Muscle layer of duodenum (tissue), 2 donors: Measurements from ENCODE around the gene ACLY.
A peak's percentile ranks its signal among the peaks of the same experiment; 100 is the strongest.
"Not testable (repeated sequence)": the region's sequence is repeated elsewhere in the genome, so short reads cannot be mapped to it uniquely, and the experiment has no call there.

ENCODE experiments used
- H3K27ac ChIP-seq: one replicate; pipeline ENCODE4 v1.7.0; 2013; ENCODE audit warnings: mild to moderate bottlenecking, low read length
- H3K27me3 ChIP-seq: one replicate; pipeline ENCODE4 v1.7.0; 2013; ENCODE audit warnings: low read depth, mild to moderate bottlenecking, control low read depth, low read length
- H3K36me3 ChIP-seq, 2 donors: one replicate each; pipeline ENCODE4 v1.7.0; 2013; ENCODE audit warnings: low read length in 2 of 2, control low read depth in 1 of 2, mild to moderate bottlenecking in 1 of 2; ENCODE audit not compliant: insufficient read depth in 2 of 2, control insufficient read depth in 1 of 2
- H3K4me1 ChIP-seq, 2 donors: one replicate each; pipeline ENCODE4 v1.7.0; 2013; ENCODE audit warnings: low read length in 2 of 2, mild to moderate bottlenecking in 2 of 2, control low read depth in 1 of 2, moderate library complexity in 1 of 2; ENCODE audit not compliant: insufficient read depth in 2 of 2, control insufficient read depth in 1 of 2
- H3K4me3 ChIP-seq, 2 donors: one replicate each; pipeline ENCODE4 v1.7.0; 2013; ENCODE audit warnings: low read length in 2 of 2, low read depth in 1 of 2, mild to moderate bottlenecking in 1 of 2
- H3K9me3 ChIP-seq, 2 donors: one replicate each; pipeline ENCODE4 v1.7.0; 2013; ENCODE audit warnings: low read length in 2 of 2, control low read depth in 1 of 2, mild to moderate bottlenecking in 1 of 2; ENCODE audit not compliant: control insufficient read depth in 1 of 2
- donor health status: healthy.

The ACLY gene

DNA sequence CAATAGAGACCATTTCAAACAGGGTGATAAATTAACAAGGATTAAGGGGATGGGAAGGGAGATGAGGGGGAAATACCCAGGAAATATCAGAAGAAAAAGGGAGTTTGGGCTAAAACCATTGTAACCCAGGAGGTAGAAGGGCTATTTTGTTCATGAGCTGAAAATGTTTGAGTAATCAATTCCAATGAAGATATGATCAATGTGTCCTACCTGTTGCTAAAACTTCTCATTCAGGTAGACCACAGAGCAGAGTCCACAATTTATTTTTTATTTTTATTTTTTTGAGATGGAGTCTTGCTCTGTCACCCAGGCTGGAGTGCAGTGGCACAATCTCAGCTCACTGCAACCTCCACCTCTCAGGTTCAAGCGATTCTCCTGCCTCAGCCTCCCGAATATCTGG, 79.3 kb downstream of the ACLY start:
- H3K27me3 ChIP-seq, H3K9me3 ChIP-seq, H3K27ac ChIP-seq, H3K4me3 ChIP-seq, H3K36me3 ChIP-seq: not testable (repeated sequence)
- H3K4me1 ChIP-seq = peaks cover 0 to 14% of the 10 kb centered on the region in 2 donors

DNA sequence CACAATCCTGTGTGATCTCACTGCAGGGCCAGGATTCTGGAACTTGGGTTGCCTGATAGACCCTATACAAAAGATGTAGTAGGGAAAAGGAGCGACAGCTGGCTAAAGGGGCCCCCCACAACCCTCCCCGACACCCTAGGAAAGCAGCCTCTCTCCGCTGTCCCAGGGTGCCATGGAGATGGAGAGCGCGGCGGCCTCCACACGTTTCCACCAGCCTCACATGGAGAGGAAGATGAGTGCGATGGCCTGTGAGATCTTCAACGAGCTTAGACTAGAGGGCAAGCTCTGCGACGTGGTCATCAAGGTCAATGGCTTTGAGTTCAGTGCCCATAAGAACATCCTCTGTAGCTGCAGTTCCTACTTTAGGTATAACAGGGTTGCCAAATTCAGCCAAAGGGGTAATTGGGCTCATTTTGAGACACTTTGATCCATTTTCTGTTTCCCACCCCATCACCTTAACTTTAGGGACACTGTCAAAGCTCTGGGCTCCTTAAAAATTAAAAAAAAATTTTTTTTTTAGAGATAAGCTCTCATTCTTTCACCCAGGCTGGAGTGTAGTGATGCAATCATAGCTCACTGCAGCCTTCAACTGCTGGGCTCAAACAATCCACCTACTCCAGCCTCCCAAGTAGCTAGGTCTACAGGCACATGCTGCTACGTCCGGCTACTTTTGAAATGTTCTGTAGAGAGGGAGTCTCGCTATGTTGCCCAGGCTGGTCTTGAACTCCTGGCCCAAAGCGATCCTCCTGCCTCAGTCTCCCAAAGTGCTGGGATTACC, 80.8 kb downstream of the ACLY start, which contains the start of gene KLHL10:
TSS of gene KLHL10 (plus strand) at position 65 of the 778 bp plus-strand sequence. CDS start at position 173, 108 bp downstream.
- Histone ChIP-seq H3K27me3 (no peaks in the 10 kb centered on the region), H3K9me3 (no peaks in the 10 kb centered on the region), H3K4me3 (peak within 1 kb of the TSS in 1 of 2 donors; percentile 94), H3K27ac (no peak within 1 kb of the TSS), H3K36me3 (peaks cover 0 to 4% of the 10 kb centered on the region in 2 donors), H3K4me1 (peaks cover 0 to 14% of the 10 kb centered on the region in 2 donors)

DNA sequence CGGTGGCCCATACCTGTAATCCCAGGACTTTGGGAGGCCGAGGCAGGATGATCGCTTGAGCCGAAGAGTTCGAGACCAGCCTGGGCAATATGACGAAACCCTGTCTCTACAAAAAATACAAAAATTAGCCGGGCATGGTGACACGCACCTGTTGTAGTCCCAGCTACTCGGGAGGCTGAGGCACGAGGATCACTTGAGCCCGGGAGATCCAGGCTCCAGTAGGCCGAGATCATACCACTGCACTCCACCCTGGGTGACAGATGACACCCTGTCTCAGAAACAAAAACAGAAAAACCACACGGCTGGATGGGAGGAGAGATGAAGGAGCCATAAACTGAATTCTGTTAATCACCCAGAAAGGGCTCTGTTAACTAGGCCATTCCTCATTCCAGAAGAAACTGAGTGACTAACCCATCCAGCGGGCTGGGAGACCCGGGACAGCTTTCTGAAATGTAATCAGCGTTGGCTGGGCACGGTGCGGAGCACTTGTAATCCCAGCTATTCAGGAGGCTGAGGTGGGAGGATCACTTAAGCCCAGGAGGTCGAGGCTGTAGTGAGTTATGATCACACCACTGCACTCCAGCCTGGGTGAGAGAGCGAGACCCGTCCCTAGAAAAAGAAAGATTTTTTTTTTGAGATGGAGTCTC, 82.1 kb downstream of the ACLY start:
- H3K4me3 ChIP-seq = peak overlapping the region; percentile 33 to 94
- no peak overlapping the region for H3K27ac ChIP-seq

DNA sequence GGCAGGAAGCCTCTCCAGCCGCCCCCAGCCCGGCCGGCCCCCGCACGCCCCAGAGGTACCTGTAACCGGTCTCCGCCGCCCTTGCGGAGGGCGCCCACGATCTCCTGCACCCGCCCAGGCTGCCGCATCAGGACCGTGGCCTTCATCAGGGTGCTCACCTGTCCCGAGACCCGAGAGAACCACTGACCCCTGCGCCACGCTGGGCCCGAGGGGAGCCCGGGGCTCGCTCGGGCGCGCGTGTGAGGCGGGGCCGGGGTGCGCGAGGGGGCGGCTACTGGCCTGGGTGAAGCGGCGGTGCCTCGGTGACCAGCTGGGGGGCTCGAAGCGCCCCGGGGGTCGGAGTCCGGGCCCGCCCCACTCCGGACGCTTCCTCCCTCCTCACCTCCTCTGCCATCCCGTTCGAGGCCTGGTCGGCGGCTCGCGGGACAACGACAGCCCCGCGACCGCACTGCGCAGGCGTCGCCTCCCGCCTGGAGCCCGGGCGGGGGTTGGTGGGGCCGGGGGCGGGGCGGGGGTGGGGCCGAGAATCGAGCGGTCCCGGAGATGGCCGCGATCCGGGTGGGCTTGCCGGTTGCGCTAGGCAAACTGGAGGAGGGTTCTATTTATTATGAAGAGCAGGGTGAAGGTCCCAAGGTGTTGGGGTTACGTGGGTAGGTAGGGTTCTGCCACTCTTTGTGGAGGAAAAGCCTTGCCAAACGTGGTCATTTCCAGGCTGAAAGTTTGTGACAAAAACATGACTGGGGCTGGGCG, 82.8 kb downstream of the ACLY start, which contains the start of gene NT5C3B:
TSS of gene NT5C3B (minus strand) at position 433 of the 750 bp plus-strand sequence. CDS start at position 394, 39 bp downstream.
- peak within 1 kb of the TSS; percentile 36 for H3K27ac ChIP-seq
- peaks cover 0 to 14% of the 10 kb centered on the region in 2 donors for H3K4me1 ChIP-seq
- H3K36me3 ChIP-seq = peaks cover 4 to 15% of the 10 kb centered on the region in 2 donors
- H3K9me3 ChIP-seq = no peaks in the 10 kb centered on the region
- H3K4me3 ChIP-seq = peak within 1 kb of the TSS; percentile 61 to 94
- no peaks in the 10 kb centered on the region for H3K27me3 ChIP-seq

More for the DNA sequence above, 82.1 kb downstream of the ACLY start:
- Histone ChIP-seq H3K4me1 (peaks cover 0 to 14% of the 10 kb centered on the region in 2 donors), H3K9me3 (no peaks in the 10 kb centered on the region), H3K36me3 (peaks cover 4 to 8% of the 10 kb centered on the region in 2 donors), H3K27me3 (no peaks in the 10 kb centered on the region)

DNA sequence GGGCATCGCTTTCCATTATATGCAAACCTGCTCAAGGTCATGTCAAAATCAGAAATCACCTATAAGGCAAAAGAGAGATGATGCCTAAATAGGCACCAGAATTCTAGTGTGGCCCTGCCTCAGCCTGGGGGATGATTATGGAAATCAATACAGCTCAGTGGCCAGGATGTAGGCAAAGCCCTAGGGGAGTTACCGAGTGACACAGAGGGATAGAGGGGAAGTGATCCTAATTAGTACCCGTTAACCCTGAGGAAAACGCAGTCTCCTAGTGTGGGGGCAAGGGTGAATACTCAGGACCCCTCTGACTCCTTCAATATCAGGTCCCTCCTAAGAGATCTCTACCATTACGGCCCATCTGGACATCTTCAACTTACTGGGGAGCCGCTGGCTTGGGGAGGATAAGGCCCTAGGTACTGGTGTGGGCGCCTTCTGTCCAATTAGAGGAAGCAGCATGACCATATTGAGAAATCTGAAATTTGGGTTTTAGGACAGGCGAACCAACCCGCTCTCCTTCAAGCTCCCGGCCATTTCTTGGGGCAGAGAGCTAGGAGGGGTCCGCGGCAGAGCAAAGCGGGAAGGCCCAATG, 83.4 kb downstream of the ACLY start:
- no peaks in the 10 kb centered on the region for H3K9me3 ChIP-seq
- peaks cover 4 to 21% of the 10 kb centered on the region in 2 donors for H3K36me3 ChIP-seq
- H3K27ac ChIP-seq = peak overlapping the region; percentile 36
- H3K4me3 ChIP-seq = peak overlapping the region; percentile 61 to 94
- H3K27me3 ChIP-seq = no peaks in the 10 kb centered on the region
- H3K4me1 ChIP-seq = peaks cover 0 to 14% of the 10 kb centered on the region in 2 donors

DNA sequence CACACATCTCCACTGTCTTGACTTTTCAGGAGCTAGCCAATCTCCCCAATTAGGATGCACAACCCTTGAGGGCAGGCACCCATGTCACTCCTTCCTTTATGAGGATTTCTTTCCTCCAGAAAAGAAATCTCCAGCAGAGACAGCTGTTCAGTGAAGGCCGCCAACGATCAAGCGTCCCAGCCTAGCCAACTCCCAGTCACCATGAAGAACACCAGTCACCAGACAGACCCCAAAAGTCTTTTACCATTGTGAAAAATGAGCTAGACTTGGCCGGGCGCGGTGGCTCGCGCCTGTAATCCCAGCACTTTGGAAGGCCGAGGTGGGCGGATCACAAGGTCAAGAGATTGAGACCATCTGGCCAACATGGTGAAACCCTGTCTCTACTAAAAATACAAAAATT, 88.8 kb downstream of the ACLY start:
- peaks cover 8 to 62% of the 10 kb centered on the region in 2 donors for H3K36me3 ChIP-seq
- not testable (repeated sequence) for H3K4me3 ChIP-seq, H3K27me3 ChIP-seq, H3K4me1 ChIP-seq, H3K27ac ChIP-seq, H3K9me3 ChIP-seq

DNA sequence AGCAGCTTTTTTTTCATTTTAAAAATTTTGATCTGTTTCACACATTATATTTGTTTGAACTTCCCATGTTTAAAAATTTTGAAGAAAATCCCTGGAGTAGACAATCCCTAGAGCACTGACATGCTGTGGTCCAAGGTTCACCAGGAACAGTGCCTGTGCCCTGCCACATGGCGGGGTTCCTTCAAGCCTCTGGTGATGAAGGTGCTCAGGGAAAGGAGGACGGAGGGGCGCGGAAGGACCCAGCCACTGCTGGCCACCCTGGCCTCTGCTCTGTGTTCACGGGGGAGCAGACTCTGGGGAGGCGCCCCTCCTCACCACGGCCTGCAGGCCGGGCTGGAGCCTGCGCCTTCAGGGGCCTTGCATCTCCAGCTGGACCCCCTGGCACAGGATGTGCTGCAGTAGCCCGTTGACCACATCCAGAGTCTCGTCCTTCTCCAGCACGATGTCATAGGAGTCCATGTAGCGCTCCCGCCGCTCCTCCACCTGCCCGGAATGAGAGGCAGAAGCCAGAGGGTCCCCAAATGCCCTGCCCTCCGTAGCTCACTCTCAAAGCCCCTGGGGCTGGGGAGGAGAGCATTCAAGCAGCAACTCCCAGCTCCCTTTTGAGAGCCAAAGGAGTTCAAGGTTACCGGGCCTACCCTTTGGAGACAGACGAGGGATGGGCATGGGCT, 93.4 kb downstream of the ACLY start:
- Histone ChIP-seq H3K4me1 (no peaks in the 10 kb centered on the region), H3K27ac (no peak overlapping the region), H3K9me3 (no peaks in the 10 kb centered on the region), H3K36me3 (peaks cover 5 to 43% of the 10 kb centered on the region in 2 donors), H3K4me3 (no peak overlapping the region), H3K27me3 (no peaks in the 10 kb centered on the region)

DNA sequence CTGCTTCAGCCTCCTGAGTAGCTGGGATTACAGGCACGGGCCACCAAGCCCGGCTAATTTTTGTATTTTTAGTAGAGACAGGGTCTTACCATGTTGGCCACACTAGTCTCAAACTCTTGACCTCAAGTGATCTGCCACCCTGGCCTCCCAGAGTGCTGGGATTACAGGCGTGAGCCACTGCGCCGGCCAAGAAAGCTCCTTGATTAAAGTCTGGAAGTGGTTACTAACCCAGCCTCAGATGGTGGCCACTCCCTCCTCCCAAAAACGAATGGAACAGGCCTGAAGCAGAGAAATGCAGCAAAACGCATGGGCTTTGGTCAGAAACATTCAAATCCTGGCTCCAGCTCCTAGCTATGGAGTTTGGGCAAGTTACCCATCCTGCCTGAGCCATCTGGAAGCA, 94.7 kb downstream of the ACLY start:
- no peaks in the 10 kb centered on the region for H3K9me3 ChIP-seq
- no peak overlapping the region for H3K27ac ChIP-seq
- no peaks in the 10 kb centered on the region for H3K4me1 ChIP-seq
- H3K4me3 ChIP-seq = no peak overlapping the region
- no peaks in the 10 kb centered on the region for H3K27me3 ChIP-seq
- peaks cover 5 to 35% of the 10 kb centered on the region in 2 donors for H3K36me3 ChIP-seq

DNA sequence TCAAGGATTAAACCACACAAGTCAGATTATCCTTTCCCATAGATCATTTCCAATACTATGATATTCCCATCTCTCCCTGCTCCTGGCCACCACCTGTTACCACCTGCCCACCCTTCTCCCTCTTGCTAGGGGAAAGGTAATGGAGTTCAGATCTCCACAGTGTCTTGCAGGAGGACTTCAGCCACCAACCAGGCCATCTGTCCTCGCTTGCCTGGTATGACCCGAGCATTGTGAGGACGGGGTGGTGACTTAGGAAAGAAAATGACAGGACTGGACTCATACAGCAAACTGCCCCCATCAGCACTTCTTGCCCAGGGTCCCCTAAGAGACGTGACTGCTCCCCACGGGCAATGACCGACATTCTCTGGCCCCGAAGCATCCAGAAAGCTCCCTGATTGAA, 95.2 kb downstream of the ACLY start:
- H3K36me3 ChIP-seq = peaks cover under 1 to 30% of the 10 kb centered on the region in 2 donors
- no peak overlapping the region for H3K4me3 ChIP-seq
- no peaks in the 10 kb centered on the region for H3K27me3 ChIP-seq
- no peaks in the 10 kb centered on the region for H3K4me1 ChIP-seq
- H3K27ac ChIP-seq = no peak overlapping the region
- H3K9me3 ChIP-seq = no peaks in the 10 kb centered on the region

DNA sequence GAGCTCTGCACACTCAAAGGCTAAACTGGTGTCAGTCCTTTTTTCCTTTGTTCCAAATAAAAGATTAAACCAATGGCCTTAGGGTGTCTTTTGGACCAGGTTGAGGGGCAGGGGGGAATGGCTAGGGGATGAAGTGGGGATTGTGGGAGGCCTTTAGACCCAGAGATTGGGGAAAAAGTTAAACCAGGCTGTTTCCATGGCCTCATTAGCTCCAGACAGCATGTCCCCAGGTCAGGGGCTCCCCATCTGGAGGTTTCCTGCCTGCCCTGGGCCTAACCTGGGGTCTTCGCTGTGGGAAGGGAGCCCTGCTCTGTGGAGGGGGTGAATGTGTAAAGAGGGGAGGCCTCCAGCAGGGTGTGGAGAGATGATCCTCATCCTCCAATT, 95.6 kb downstream of the ACLY start:
- H3K4me3 ChIP-seq = no peak overlapping the region
- peaks cover 0 to 29% of the 10 kb centered on the region in 2 donors for H3K36me3 ChIP-seq
- H3K9me3 ChIP-seq = no peaks in the 10 kb centered on the region
- no peak overlapping the region for H3K27ac ChIP-seq
- H3K27me3 ChIP-seq = no peaks in the 10 kb centered on the region
- no peaks in the 10 kb centered on the region for H3K4me1 ChIP-seq
